DOHH2 (cell line): ENCODE data around the gene NUDCD2.

ENCODE experiments used
- H3F3A ChIP-seq: fragments of 200-600 bp; sonication (generic), shearing (Covaris generic); 2 replicates; pipeline ENCODE4 v1.6.0; 2016; ENCODE audit warnings: antibody characterized with exemption, mild to moderate bottlenecking; ENCODE audit not compliant: control insufficient read depth, insufficient read depth
- H3K27ac ChIP-seq: fragments of 200-600 bp; sonication (generic); 2 replicates; pipeline ENCODE4 v1.5.1; 2014; ENCODE audit warnings: low read depth, mild to moderate bottlenecking, low read length, moderate library complexity
- H3K27me3 ChIP-seq: fragments of 200-600 bp; sonication (generic); 2 replicates; pipeline ENCODE4 v1.6.1; 2014; ENCODE audit warnings: mild to moderate bottlenecking, low read length, mixed read lengths; ENCODE audit not compliant: control insufficient read depth
- H3K36me3 ChIP-seq: fragments of 200-600 bp; sonication (generic); 2 replicates; pipeline ENCODE4 v1.6.1; 2014; ENCODE audit warnings: mild to moderate bottlenecking, low read length, moderate library complexity, mixed read lengths; ENCODE audit not compliant: control insufficient read depth
- H3K4me1 ChIP-seq: fragments of 200-600 bp; sonication (generic); 2 replicates; pipeline ENCODE4 v1.6.1; 2014; ENCODE audit warnings: mild to moderate bottlenecking, low read length, mixed read lengths; ENCODE audit not compliant: control insufficient read depth
- H3K4me2 ChIP-seq: fragments of 200-600 bp; sonication (generic); 2 replicates; pipeline ENCODE4 v1.6.0; 2014; ENCODE audit warnings: mild to moderate bottlenecking, low read length, moderate library complexity
- H3K4me3 ChIP-seq: fragments of 200-600 bp; sonication (generic); 2 replicates; pipeline ENCODE4 v1.5.1; 2014; ENCODE audit warnings: mild to moderate bottlenecking, low read length, mixed read lengths
- H3K79me2 ChIP-seq: fragments of 200-600 bp; sonication (generic); 2 replicates; pipeline ENCODE4 v1.6.1; 2014; ENCODE audit warnings: mild to moderate bottlenecking, low read length, mixed read lengths; ENCODE audit not compliant: control insufficient read depth
- H3K9me2 ChIP-seq: fragments of 200-600 bp; sonication (generic); replicated peaks from 2 replicates; pipeline ENCODE4 v1.6.1; 2014; ENCODE audit warnings: mild to moderate bottlenecking, low read length, mixed read lengths; ENCODE audit not compliant: control insufficient read depth
- H3K9me3 ChIP-seq: fragments of 200-600 bp; sonication (generic); 2 replicates; pipeline ENCODE4 v1.6.1; 2014; ENCODE audit warnings: antibody characterized with exemption, low read length, mixed read lengths; ENCODE audit not compliant: control insufficient read depth, insufficient read depth
- H4K20me1 ChIP-seq: fragments of 200-600 bp; sonication (generic); 2 replicates; pipeline ENCODE4 v1.6.0; 2014; ENCODE audit warnings: low read depth, mild to moderate bottlenecking, antibody characterized with exemption, low read length, moderate library complexity; ENCODE audit not compliant: control insufficient read depth, insufficient read depth
- EZH2phosphoT487 ChIP-seq: fragments of 200-600 bp; sonication (generic); IDR thresholded peaks from 2 replicates; pipeline ENCODE4 v1.6.1; 2017; ENCODE audit warnings: borderline replicate concordance, mild to moderate bottlenecking, antibody characterized with exemption, low read length, moderate library complexity, mixed read lengths
- TF ChIP-seq, protein P1 (sequence below): fragments of 200-600 bp; sonication (generic); IDR thresholded peaks from one replicate; pipeline ENCODE4 v1.5.1; 2014; ENCODE audit warnings: antibody characterized with exemption, mild to moderate bottlenecking, low read depth, low read length; ENCODE audit not compliant: poor library complexity, severe bottlenecking

The NUDCD2 gene

GRCh38 chr5:163448491-163448890 lies 11.4 kb downstream of the NUDCD2 start:
- no peaks in the 10 kb centered on the region for H3K9me3 ChIP-seq
- H3K4me1 ChIP-seq = peaks cover 6% of the 10 kb centered on the region
- H3K4me2 ChIP-seq = no peak overlapping the region
- TF ChIP-seq, protein P1, sequence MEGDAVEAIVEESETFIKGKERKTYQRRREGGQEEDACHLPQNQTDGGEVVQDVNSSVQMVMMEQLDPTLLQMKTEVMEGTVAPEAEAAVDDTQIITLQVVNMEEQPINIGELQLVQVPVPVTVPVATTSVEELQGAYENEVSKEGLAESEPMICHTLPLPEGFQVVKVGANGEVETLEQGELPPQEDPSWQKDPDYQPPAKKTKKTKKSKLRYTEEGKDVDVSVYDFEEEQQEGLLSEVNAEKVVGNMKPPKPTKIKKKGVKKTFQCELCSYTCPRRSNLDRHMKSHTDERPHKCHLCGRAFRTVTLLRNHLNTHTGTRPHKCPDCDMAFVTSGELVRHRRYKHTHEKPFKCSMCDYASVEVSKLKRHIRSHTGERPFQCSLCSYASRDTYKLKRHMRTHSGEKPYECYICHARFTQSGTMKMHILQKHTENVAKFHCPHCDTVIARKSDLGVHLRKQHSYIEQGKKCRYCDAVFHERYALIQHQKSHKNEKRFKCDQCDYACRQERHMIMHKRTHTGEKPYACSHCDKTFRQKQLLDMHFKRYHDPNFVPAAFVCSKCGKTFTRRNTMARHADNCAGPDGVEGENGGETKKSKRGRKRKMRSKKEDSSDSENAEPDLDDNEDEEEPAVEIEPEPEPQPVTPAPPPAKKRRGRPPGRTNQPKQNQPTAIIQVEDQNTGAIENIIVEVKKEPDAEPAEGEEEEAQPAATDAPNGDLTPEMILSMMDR = no peak
- no peak for TF ChIP-seq EZH2phosphoT487
- H3K79me2 ChIP-seq = peaks cover 33% of the 10 kb centered on the region
- peaks cover 92% of the 10 kb centered on the region for H3K36me3 ChIP-seq
- H3K27me3 ChIP-seq = no peaks in the 10 kb centered on the region
- H3K27ac ChIP-seq = no peak overlapping the region
- no peaks in the 10 kb centered on the region for H3K9me2 ChIP-seq
- peaks cover 3% of the 10 kb centered on the region for H4K20me1 ChIP-seq
- peaks cover 21% of the 10 kb centered on the region for H3F3A ChIP-seq
- no peak overlapping the region for H3K4me3 ChIP-seq

DNA sequence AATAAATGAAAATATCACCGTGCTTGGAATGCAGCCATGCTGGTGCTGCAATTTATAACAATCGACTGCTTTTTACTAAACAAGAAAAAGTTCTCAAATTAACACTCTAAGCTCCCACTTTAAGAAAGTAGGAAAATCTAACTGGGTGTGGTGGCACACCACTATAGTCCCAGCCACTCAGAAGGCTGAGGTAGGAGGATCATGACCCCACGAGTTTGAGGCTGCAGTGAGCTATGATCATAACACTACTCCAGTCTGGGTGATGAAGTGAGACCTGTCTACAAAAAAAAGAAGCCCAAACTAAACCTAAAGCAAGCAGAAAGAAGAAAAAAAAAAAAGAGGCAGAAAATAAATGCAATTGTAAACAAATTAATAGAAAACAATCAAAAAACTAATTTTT lies 12.0 kb downstream of the NUDCD2 start:
- TF ChIP-seq, protein P1 = no peak
- no peak for TF ChIP-seq EZH2phosphoT487
- Histone ChIP-seq H3K4me2 (no peak overlapping the region), H3K27me3 (no peaks in the 10 kb centered on the region), H4K20me1 (peaks cover 3% of the 10 kb centered on the region), H3K9me2 (no peaks in the 10 kb centered on the region), H3K27ac (no peak overlapping the region), H3K36me3 (peaks cover 92% of the 10 kb centered on the region), H3K9me3 (no peaks in the 10 kb centered on the region), H3F3A (peaks cover 15% of the 10 kb centered on the region; the same call in 1 of the 2 replicates), H3K79me2 (peaks cover 33% of the 10 kb centered on the region), H3K4me3 (no peak overlapping the region), H3K4me1 (peaks cover 6% of the 10 kb centered on the region)

- peaks cover 92% of the 10 kb centered on the region for H3K36me3 ChIP-seq
- peaks cover 3% of the 10 kb centered on the region for H4K20me1 ChIP-seq
- peaks cover 13% of the 10 kb centered on the region; the same call in 1 of the 2 replicates for H3F3A ChIP-seq
Observed at GRCh38 chr5:163447191-163447590, 12.7 kb downstream of the NUDCD2 start.

More at GRCh38 chr5:163447191-163447590, 12.7 kb downstream of the NUDCD2 start:
- no peak overlapping the region for H3K4me2 ChIP-seq
- no peak for TF ChIP-seq EZH2phosphoT487
- TF ChIP-seq, protein P1 = no peak
- H3K9me3 ChIP-seq = no peaks in the 10 kb centered on the region
- peaks cover 30% of the 10 kb centered on the region for H3K79me2 ChIP-seq
- H3K4me1 ChIP-seq = peaks cover 6% of the 10 kb centered on the region
- H3K27me3 ChIP-seq = no peaks in the 10 kb centered on the region
- H3K27ac ChIP-seq = no peak overlapping the region
- H3K4me3 ChIP-seq = no peak overlapping the region
- no peaks in the 10 kb centered on the region for H3K9me2 ChIP-seq
